GM12878 (cell line): ENCODE measurements around the gene LMX1B. TPM values are rescaled to one million over a fixed set of nuclear protein-coding genes. Genes with fewer than 3 reads are reported as not detected.

Experiments used
- ATAC-seq: fragments of 200-7000 bp; cut with Tn5 transposase; 3 replicates; pipeline ENCODE4 v1.9.1; 2020; ENCODE audit warnings: mild to moderate bottlenecking, moderate library complexity
- BruUV-seq: library from RNA; stranded (reverse); fragments of 400-500 nt; replicated peaks from 2 replicates; lab custom pipeline; 2021; lab: Mats Ljungman, UMichigan
- CTCF ChIA-PET: fragments of 300-600 bp; sonication (Branson Sonifier 250); formaldehyde crosslinking; extraction: SDS; loops from one replicate; lab custom pipeline; 2021; ENCODE audit warnings: inconsistent platforms; lab: Yijun Ruan, JAX
- POLR2A ChIA-PET: fragments of 350-600 bp; formaldehyde crosslinking; extraction: SDS; loops from one replicate; lab custom pipeline; 2021; ENCODE audit warnings: inconsistent platforms; lab: Charles Lee
- RAD21 ChIA-PET: fragments of 300-600 bp; sonication (Branson Sonifier 250); formaldehyde crosslinking; loops from one replicate; lab custom pipeline; 2023; ENCODE audit warnings: antibody characterized with exemption; ENCODE audit not compliant: unreplicated experiment; lab: Charles Lee
- SMC1A ChIA-PET: fragments of 300-600 bp; sonication (Branson Sonifier 250); formaldehyde crosslinking; loops from one replicate; lab custom pipeline; 2023; ENCODE audit not compliant: unreplicated experiment, uncharacterized antibody; lab: Charles Lee
- DNase-seq: peaks from one replicate; pipeline ENCODE4 v3.0.0-alpha.2; 2011; ENCODE audit warnings: low read depth, low spot score
- FAIRE-seq: peaks from 3 replicates; lab custom pipeline; 2011; peaks lifted over from hg19 to GRCh38; lab: Jason Lieb, UNC
- H2AFZ ChIP-seq: 2 replicates; pipeline ENCODE4 v1.6.0; 2011; ENCODE audit warnings: low read depth, low read length, control low read depth; ENCODE audit not compliant: control insufficient read depth
- H3K27ac ChIP-seq: 2 replicates; pipeline ENCODE4 v1.5.1; 2011; ENCODE audit warnings: control low read depth; ENCODE audit not compliant: control insufficient read depth, insufficient read depth
- H3K27me3 ChIP-seq, 2 experiments: replicated peaks in 1 of 2; 2 replicates each; pipeline versions ENCODE4 v1.6.0 to v1.6.1; 2011; ENCODE audit warnings: low read length in 1 of 2; ENCODE audit not compliant: control insufficient read depth in 2 of 2, insufficient read depth in 2 of 2
- H3K36me3 ChIP-seq, 2 experiments: 2 replicates each; pipeline ENCODE4 v1.5.1; 2011; ENCODE audit warnings: low read length in 1 of 2; ENCODE audit not compliant: control insufficient read depth in 2 of 2, insufficient read depth in 2 of 2
- H3K4me1 ChIP-seq: 2 replicates; pipeline ENCODE4 v1.6.1; 2011; ENCODE audit warnings: mild to moderate bottlenecking, low read length, moderate library complexity, mixed read lengths; ENCODE audit not compliant: control insufficient read depth, insufficient read depth
- H3K4me2 ChIP-seq: 2 replicates; pipeline ENCODE4 v1.6.0; 2011; ENCODE audit warnings: control low read depth; ENCODE audit not compliant: control insufficient read depth, insufficient read depth
- H3K4me3 ChIP-seq: fragments of 200-600 bp; sonication (generic); 2 replicates; pipeline ENCODE4 v1.5.1; 2016
- H3K79me2 ChIP-seq: 2 replicates; pipeline ENCODE4 v1.6.0; 2011; ENCODE audit warnings: low read length; ENCODE audit not compliant: control insufficient read depth, insufficient read depth
- H3K9ac ChIP-seq: 2 replicates; pipeline ENCODE4 v1.8.0; 2011; ENCODE audit warnings: low read length, control low read depth, mixed read lengths; ENCODE audit not compliant: control insufficient read depth, insufficient read depth
- H3K9me3 ChIP-seq: replicated peaks from 3 replicates; pipeline ENCODE4 v1.5.1; 2011; ENCODE audit warnings: mild to moderate bottlenecking, low read length; ENCODE audit not compliant: control insufficient read depth, insufficient read depth
- H4K20me1 ChIP-seq: 2 replicates; pipeline ENCODE4 v1.6.0; 2011; ENCODE audit not compliant: control insufficient read depth, insufficient read depth
- MYC ChIP-seq: IDR thresholded peaks from 2 replicates; pipeline ENCODE4 v1.6.1; 2011; ENCODE audit warnings: mild to moderate bottlenecking, low read length, moderate library complexity, inconsistent platforms; ENCODE audit not compliant: insufficient read depth, insufficient replicate concordance, insufficient read length, severe bottlenecking
- NKRF ChIP-seq: fragments of 450-650 bp; conservative IDR thresholded peaks from 2 replicates; pipeline ENCODE4 v1.6.1; 2017; ENCODE audit warnings: mild to moderate bottlenecking, moderate library complexity
- RAD51 ChIP-seq: fragments of 450-650 bp; IDR thresholded peaks from 2 replicates; pipeline ENCODE4 v1.6.1; 2016; ENCODE audit warnings: moderate library complexity, mild to moderate bottlenecking, inconsistent platforms
- SMARCA5 ChIP-seq: fragments of 450-650 bp; IDR thresholded peaks from 2 replicates; pipeline ENCODE4 v1.6.1; 2017; ENCODE audit warnings: mild to moderate bottlenecking
- TBL1XR1 ChIP-seq: IDR thresholded peaks from 2 replicates; pipeline ENCODE4 v1.6.1; 2012; ENCODE audit warnings: low read depth, low read length, improper control_type of control experiment
- TCF12 ChIP-seq: IDR thresholded peaks from 2 replicates; pipeline ENCODE4 v1.6.1; 2011; ENCODE audit warnings: low read depth, mild to moderate bottlenecking, low read length
- WGBS: methylation state at CpG from one replicate; pipeline ENCODE4 v1.1.6; 2016; ENCODE audit warnings: low lambda C conversion rate; ENCODE audit not compliant: insufficient replicate concordance, insufficient coverage; ENCODE audit errors: missing lambda C conversion rate; 5-methylcytosine and 5-hydroxymethylcytosine counted together
- in situ Hi-C: fragments of 300-500 bp; cut with MboI; formaldehyde crosslinking; loops from 9 replicates; pipeline ENCODE4 v1.14.3; 2018; ENCODE audit warnings: mixed read lengths
- intact Hi-C: fragments of 100-400 bp; cut with micrococcal nuclease; formaldehyde crosslinking; loops from one replicate; pipeline ENCODE4 v1.14.2; 2022; ENCODE audit not compliant: unreplicated experiment
- polyA plus RNA-seq, 11 experiments: library from polyadenylated mRNA; depleted of rRNA in 4 of 11; unstranded in 6 of 11; stranded (reverse) in 5 of 11; fragments of >200 nt; fragmentation: Nextera tagmentation in 4 of 11; fragmentation: Illumina TruSeq in 1 of 11; extraction: Ambion mirVana in 4 of 11; extraction: Trizol in 1 of 11; gene quantifications; 1 replicate in 1 of 11; 2 replicates in 10 of 11; pipeline versions ENCODE4 v1.2.1 to v1.2.3, GENCODE V29; 2011 to 2016; ENCODE audit warnings: inconsistent platforms in 2 of 11, missing spikeins in 2 of 11, low read depth in 1 of 11
- total RNA-seq, 4 experiments: library from RNA; depleted of rRNA in 3 of 4; stranded (reverse); fragments of >200 nt in 3 of 4; fragmentation: Illumina TruSeq in 1 of 4; extraction: Trizol in 1 of 4; gene quantifications; 2 replicates each; pipeline versions ENCODE4 v1.2.1 to v1.2.3, GENCODE V29; 2013 to 2021
- TF ChIP-seq, protein P1 (sequence below), 3 experiments: IDR thresholded peaks in 2 of 3; conservative IDR thresholded peaks in 1 of 3; 2 replicates each; pipeline ENCODE4 v1.5.1; 2011; ENCODE audit warnings: low read depth in 3 of 3, low read length in 3 of 3, mild to moderate bottlenecking in 3 of 3, control low read depth in 2 of 3, moderate library complexity in 2 of 3, inconsistent platforms in 1 of 3, mixed read lengths in 1 of 3; ENCODE audit not compliant: control insufficient read depth in 2 of 3, insufficient read depth in 1 of 3; ENCODE audit errors: extremely low read depth in 1 of 3
- TF ChIP-seq, protein P2 (sequence below): fragments of 450-650 bp; IDR thresholded peaks from 2 replicates; pipeline ENCODE4 v1.6.1; 2017; ENCODE audit warnings: antibody characterized with exemption, mild to moderate bottlenecking, moderate library complexity

The LMX1B gene
- total and polyA plus RNA-seq, 10 of the 15 experiments (the other 5 are each of a cell fraction or from before 2014, with no cell fraction given) = not detected

DNA sequence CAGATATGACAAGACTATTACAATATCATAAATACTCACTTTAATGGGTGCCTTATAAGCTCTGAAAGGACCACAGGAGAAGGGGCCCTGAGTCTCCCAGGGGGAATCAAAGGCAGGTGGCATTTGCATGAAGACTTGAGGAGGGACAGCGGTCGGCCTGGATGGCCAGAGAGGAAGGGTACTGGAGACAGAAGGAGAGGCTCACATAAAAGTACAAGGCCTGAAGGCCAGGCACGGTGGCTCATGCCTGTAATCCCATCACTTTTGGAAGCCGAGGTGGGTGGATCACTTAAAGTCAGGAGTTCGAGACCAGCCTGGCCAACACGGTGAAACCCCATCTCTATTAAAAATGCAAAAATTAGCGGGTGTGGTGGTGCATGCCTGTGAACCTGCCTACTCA is 29.1 kb upstream of the LMX1B start (continued):
- TF ChIP-seq, protein P1, sequence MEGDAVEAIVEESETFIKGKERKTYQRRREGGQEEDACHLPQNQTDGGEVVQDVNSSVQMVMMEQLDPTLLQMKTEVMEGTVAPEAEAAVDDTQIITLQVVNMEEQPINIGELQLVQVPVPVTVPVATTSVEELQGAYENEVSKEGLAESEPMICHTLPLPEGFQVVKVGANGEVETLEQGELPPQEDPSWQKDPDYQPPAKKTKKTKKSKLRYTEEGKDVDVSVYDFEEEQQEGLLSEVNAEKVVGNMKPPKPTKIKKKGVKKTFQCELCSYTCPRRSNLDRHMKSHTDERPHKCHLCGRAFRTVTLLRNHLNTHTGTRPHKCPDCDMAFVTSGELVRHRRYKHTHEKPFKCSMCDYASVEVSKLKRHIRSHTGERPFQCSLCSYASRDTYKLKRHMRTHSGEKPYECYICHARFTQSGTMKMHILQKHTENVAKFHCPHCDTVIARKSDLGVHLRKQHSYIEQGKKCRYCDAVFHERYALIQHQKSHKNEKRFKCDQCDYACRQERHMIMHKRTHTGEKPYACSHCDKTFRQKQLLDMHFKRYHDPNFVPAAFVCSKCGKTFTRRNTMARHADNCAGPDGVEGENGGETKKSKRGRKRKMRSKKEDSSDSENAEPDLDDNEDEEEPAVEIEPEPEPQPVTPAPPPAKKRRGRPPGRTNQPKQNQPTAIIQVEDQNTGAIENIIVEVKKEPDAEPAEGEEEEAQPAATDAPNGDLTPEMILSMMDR (IDR thresholded peaks at IDR 0.05 in 2 of 3, conservative IDR thresholded peaks at IDR 0.05 in 1 of 3; ENCODE audit: control insufficient read depth in 2 of 3, extremely low read depth in 1 of 3, insufficient read depth in 1 of 3, low read depth in 3 of 3, low read length in 3 of 3) = no peak
- TF ChIP-seq RAD51 (no peak), TBL1XR1 (no peak), SMARCA5 (no peak), MYC (no peak)

DNA sequence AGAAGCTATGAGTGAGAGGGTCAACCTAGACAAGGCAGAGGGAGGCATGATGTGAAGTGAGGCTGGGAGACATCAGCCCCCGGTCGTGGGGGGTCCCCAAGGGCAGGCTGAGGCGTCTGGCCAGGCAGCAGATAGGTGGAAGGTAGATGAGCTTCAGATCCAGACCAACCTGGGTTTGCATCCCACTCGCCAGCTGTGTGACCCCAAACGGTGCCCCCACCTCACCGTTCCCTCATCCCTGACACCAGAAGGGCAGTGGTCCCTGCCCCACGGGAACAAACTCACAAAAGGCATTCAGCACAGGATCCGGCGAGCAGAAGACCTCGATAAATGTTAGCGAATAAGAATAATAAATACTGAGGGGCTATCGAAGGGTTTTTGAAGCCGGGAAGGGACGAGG is 27.5 kb upstream of the LMX1B start:
- Histone ChIP-seq H3K4me1 (no peaks in the 10 kb centered on the region), H3K9ac (no peak overlapping the region), H4K20me1 (no peaks in the 10 kb centered on the region), H3K9me3 (no peaks in the 10 kb centered on the region), H2AFZ (no peak overlapping the region), H3K4me2 (no peak overlapping the region), H3K27ac (no peak overlapping the region), H3K4me3 (no peak overlapping the region), H3K79me2 (no peaks in the 10 kb centered on the region), H3K27me3 (peaks cover 0 to 6% of the 10 kb centered on the region in 2 experiments; a peak in 3 of 4 replicates), H3K36me3 (no peaks in the 10 kb centered on the region)
- no peak for TF ChIP-seq TCF12
- no peak for TF ChIP-seq NKRF
- TF ChIP-seq, protein P2, sequence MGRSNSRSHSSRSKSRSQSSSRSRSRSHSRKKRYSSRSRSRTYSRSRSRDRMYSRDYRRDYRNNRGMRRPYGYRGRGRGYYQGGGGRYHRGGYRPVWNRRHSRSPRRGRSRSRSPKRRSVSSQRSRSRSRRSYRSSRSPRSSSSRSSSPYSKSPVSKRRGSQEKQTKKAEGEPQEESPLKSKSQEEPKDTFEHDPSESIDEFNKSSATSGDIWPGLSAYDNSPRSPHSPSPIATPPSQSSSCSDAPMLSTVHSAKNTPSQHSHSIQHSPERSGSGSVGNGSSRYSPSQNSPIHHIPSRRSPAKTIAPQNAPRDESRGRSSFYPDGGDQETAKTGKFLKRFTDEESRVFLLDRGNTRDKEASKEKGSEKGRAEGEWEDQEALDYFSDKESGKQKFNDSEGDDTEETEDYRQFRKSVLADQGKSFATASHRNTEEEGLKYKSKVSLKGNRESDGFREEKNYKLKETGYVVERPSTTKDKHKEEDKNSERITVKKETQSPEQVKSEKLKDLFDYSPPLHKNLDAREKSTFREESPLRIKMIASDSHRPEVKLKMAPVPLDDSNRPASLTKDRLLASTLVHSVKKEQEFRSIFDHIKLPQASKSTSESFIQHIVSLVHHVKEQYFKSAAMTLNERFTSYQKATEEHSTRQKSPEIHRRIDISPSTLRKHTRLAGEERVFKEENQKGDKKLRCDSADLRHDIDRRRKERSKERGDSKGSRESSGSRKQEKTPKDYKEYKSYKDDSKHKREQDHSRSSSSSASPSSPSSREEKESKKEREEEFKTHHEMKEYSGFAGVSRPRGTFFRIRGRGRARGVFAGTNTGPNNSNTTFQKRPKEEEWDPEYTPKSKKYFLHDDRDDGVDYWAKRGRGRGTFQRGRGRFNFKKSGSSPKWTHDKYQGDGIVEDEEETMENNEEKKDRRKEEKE = no peak
- ATAC-seq (no peak), FAIRE-seq (no peak), DNase-seq (no peak)
- ChIA-PET POLR2A (no interaction called here), SMC1A (no interaction called here), CTCF (interaction anchor here (1.5 kb wide), 1 partner anchor 120 kb away, joined by 5 read pairs; no protein-coding TSS in a partner anchor), RAD21 (no interaction called here)
- BruUV-seq = no TSS peak
- intact Hi-C loops (no loop called here), in situ Hi-C loops (no loop called here)
- WGBS = 29% methylated on average over 14 of the region's 14 CpGs
